ENCODE measurements around the gene GDI1.

Gene GDI1

DNA sequence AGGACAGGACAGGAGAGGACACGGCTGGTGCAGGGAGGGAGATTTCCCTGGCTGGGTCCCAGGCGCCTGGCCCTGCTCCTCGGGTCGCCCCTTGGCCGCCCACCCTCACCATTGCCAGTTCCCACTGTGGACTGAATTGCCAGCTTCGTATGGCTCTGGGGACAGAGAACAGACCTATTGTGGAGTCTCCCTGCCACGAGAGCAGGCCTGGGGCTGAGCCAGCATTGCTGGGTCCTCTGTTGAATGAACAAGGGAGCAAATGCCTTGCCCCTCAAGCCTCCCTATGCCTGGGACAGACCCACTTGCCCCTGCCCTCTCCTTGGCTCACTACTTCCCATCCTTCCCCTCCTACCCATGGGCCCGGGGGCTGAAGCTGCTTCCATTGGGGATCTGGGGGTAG, 25.4 kb downstream of the GDI1 start:
- no peak for DNase-seq (ENCODE audit: low spot score)

DNA sequence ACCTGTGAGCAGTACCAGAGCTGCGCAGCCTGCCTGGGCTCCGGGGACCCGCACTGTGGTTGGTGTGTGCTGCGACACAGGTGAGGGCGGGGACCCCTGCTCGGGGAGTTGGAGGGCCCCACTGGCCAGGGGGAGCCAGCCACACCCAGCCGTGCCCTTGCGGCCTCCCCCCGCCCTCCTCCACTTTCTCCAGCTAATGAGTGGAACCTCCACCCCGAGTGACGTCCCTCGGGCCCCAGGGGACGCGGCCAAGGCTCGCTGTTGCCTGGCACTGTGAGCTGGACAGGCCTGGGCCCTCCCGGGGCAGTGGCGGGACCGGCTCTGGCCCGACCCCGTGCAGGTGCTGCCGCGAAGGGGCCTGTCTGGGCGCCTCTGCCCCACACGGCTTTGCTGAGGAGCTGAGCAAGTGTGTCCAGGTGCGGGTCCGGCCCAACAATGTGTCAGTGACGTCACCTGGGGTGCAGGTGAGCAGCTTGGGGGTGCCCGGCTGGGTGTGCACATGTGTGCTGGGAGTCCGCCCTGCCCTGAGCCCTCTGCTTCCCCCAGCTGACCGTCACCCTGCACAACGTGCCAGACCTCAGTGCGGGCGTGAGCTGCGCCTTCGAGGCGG, 26.8 kb downstream of the GDI1 start:
- DNase-seq (ENCODE audit: low spot score): no peak

DNA sequence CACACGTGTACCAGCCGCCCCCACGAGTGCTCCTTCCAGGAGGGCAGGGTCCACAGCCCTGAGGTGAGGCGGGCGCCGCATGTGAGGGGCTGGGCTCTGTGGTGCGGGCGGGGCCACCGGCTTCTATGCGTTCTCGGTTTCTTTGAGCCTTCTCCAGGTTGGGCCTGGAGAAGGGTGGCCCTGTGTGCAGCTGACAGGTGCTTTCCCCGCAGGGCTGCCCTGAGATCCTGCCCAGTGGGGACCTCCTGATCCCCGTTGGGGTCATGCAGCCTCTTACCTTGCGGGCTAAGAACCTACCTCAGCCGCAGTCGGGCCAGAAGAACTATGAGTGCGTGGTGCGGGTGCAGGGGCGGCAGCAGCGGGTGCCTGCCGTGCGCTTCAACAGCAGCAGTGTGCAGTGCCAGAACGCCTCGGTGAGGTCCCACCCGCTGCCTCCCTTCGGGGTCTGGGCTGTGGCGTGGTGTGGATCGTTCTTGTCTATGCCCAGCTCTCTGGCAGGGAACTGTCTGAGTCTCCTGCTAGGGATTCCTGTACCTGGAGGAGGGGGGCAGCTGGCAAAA, 27.9 kb downstream of the GDI1 start:
- DNase-seq (ENCODE audit: low spot score): no peak

DNA sequence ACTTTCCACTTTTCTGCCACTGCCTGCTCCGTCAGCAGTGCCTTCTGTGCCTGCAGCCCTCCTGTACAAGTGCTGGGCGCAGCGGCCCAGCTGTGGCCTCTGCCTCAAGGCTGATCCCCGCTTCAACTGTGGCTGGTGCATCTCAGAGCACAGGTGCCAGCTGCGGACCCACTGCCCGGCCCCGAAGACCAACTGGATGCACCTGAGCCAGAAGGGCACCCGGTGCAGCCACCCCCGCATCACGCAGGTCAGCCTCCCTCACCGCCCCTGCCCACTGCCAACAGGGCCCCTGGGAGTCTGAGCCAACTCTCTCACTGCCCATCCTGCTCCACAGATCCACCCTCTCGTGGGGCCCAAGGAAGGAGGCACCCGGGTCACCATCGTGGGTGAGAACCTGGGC, 28.6 kb downstream of the GDI1 start:
- DNase-seq (ENCODE audit: low spot score): no peak

DNA sequence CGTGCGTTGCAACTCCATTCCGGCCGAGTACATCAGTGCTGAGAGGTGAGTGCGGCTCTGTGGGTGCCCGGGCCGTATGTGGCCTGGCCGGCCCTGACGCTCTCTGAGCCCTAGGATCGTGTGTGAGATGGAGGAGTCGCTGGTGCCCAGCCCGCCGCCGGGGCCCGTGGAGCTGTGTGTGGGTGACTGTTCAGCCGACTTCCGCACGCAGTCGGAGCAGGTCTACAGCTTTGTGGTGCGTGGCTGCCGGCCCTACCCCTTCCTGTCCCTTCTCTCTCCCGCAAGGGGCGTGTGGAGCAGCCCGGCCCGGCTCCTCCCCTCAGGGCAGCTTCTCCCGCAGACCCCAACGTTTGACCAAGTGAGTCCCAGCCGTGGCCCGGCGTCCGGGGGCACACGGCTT, 29.1 kb downstream of the GDI1 start:
- no peak for DNase-seq (ENCODE audit: low spot score)

DNA sequence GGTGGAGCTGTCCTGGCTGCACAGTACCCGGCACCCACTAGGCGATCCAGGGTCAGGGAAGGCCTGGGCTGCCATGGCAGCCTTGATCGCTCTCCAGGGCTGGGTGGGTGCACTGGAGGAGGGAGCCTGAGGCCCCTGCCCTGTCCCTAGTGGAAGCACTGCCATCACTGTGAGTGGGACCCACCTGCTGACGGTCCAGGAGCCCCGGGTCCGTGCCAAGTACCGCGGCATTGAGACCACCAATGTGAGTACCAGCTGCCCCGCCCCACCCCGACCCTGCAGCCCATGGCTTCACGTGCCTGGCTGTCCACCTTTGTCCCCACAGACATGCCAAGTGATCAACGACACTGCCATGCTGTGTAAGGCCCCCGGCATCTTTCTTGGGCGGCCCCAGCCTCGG, 30.0 kb downstream of the GDI1 start:
- no peak for DNase-seq (ENCODE audit: low spot score)

DNA sequence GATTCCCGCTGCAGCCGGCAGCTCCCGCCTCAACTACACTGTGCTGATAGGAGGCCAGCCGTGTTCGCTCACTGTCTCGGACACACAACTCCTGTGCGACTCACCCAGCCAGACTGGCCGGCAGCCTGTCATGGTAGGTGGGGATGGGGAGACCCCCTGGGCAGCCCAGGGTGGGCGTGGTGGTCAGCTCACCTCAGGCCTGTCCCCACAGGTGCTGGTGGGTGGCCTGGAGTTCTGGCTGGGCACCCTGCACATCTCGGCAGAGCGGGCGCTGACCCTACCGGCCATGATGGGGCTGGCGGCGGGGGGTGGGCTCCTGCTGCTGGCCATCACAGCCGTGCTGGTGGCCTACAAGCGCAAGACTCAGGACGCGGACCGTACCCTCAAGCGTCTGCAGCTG, 30.6 kb downstream of the GDI1 start:
- no peak for DNase-seq (ENCODE audit: low spot score)

DNA sequence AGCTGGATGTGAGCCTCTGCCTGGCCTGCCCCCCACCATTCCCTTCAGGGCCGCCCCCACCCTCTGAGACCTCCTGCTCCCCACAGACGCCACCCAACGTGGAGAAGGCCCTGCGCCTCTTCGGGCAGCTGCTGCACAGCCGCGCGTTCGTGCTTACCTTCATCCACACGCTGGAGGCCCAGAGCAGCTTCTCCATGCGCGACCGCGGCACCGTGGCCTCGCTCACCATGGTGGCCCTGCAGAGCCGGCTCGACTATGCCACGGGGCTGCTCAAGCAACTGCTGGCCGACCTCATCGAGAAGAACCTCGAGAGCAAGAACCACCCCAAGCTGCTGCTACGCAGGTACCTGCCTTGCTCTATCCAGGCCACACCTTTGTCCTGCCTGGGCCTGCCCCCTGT, 31.3 kb downstream of the GDI1 start:
- no peak for DNase-seq (ENCODE audit: low spot score)

DNA sequence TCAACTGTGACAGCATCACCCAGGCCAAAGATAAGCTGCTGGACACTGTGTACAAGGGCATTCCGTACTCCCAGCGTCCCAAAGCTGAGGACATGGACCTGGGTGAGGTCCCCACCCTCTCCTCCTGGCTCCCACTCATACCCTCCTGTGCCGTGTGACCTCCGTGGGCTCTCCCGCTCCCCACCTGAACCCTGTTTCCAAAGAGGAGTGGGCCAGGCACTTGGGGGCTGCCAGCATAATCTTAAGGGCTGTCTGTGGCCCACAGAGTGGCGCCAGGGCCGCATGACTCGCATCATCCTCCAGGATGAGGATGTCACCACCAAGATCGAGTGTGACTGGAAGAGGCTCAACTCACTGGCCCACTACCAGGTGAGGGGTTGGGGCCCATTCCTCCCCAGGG, 32.2 kb downstream of the GDI1 start:
- no peak for DNase-seq (ENCODE audit: low spot score)

DNA sequence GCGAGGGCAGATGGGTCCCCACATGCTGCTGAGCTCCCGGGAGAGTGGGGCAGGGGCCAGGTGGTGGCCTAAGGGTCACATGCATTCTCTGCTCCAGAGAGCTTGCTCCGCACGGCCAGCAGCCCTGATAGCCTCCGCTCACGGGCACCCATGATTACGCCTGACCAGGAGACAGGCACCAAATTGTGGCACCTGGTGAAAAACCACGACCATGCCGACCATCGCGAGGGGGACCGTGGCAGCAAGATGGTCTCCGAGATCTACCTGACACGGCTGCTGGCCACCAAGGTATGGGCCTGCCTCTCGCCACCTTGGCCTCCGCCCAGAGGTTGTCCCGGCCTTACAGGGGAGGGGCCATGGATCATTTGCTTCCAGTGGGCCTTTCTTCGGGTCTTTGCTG, 32.9 kb downstream of the GDI1 start:
- no peak for DNase-seq (ENCODE audit: low spot score)

DNA sequence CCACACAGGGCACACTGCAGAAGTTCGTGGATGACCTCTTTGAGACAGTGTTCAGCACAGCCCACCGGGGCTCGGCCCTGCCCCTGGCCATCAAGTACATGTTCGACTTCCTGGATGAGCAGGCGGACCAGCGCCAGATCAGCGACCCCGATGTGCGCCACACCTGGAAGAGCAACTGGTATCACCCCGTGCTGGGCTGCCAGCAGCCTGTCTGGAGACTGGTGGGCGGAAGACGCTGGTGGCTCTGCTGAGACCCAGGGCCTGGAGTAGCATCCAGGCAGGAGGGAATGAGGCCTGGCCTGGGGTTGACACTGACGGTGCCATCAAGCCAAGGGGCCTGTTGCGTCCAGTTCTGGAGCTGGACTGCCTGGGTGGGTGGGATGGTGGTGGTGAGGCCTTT, 33.5 kb downstream of the GDI1 start:
- no peak for DNase-seq (ENCODE audit: low spot score)

DNA sequence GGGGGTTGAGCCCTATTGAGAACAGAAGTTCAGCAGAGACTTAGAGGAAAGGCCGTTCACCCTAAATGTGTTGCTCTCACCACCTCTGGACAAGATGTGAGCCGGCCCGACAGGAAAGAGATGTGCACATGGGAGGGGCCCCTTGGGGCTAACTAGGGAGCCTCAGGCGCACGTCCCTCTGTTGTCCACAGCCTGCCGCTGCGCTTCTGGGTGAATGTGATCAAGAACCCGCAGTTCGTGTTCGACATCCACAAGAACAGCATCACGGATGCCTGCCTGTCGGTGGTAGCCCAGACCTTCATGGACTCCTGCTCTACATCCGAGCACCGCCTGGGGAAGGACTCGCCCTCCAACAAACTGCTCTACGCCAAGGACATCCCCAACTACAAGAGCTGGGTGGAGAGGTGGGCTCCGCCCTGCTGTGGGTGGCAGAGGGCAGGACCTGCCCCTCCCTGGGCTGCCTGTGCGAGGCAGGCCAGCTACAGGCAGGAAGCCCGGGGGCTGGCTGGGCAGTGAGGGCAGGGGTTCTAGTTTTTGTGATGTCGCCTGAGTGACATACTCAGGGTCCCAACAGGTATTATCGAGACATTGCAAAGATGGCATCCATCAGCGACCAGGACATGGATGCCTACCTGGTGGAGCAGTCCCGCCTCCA, 34.1 kb downstream of the GDI1 start:
- DNase-seq (ENCODE audit: low spot score): no peak

DNA sequence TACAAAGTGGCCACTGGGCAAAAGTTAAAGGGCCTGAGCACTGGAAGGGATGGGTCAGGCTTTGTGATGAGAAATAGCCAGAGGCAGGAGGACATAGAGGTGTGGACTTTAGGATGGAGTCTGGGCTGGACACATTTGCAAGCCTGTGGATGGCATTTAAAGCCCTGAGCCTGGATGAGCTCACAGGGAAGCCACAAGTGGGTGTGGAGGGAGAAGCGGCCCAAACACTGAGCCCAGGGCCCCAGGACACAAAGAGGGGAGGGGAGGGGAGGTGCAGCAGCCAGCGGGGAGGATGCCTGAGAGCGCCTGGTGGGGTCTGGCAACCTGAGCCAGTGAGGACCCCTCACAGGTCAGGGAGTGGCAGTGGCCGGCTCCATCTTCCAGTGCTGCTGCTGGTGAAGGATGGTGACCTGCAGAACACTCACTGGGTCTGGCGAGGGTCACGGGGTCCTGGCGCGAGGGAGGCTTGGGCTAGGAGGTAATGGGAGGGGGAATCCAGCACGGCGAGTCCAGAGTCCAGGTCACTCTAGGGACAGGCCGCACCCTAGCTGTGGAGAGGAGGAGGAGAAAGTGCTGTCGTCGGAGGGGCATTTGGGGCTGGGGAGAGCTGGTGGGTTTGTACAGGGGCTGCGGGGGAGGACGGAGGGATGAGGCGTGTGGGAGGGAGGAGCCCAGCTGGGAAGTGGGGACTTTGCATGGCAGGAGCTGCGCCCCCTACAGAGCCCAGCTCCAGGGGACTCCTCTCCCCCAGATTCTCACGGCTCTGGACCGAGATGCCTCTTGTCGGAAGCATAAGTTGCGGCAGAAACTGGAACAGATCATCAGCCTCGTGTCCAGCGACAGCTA, 35.1 kb downstream of the GDI1 start:
- no peak for DNase-seq (ENCODE audit: low spot score)

DNA sequence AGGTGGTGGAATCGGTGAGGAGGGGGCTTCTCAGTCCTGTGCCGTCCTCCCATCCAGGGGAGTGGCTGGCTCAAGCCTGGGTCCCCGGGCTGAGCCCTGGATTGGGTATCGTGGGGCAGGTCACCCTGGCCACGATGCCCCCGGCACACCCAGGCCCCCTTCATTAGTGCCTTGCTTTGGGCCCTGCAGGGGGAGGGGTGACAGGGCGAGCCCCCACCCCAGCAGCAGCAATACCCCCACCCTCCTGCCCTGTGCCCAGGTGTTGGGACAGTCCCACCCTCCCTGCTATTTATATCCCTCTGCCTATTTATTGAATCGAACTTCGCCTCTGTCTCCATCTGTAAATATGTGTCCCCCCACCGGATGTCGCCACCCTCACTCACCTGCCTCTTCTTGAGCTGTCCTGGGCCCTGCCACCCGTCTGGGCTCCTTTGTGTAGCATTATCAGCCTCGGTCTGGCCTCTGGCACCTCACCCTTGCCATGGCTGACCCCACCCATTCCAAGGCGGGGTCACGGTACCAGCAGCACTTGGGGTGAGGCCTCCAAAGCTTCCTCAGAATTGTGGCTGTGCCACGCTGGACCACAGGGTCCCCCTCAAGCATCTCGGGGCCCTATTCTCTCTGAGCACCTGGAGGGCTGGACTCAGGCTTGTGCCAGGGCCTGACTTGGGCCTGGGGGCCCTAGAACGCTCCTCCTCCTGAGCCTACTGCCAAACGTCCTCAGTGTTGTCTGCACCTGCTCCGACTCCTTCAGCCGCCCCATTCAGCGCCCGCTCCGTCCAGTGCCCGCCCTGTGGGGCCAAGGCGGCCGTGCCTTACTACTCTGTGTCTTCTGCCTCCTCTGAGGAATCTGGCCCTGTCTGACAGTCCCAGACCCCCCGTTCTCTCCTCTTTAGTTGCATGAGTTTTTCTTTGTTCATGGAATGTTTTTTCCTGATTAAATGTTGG, 36.0 kb downstream of the GDI1 start:
- DNase-seq (ENCODE audit: low spot score): no peak

DNA sequence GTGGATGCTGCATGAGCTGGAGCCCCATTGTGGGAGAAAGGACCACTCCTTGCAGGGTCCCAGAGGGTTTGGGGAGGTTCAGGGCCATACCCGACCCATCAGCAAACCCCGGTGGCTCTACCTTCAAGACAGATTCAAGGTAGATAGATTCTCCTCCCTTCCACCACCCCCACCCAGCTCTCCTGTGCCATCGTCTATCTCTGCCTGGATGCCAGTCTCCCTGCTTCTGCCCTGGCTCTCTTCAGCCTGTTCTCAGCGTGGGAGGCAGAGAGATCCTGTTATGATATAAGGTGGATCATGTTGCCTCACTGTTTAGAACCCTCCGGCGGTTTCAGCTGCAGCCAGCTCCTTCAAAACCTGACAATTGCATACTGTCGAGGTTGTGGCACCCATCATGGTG, 36.7 kb downstream of the GDI1 start:
- DNase-seq (ENCODE audit: low spot score): no peak

DNA sequence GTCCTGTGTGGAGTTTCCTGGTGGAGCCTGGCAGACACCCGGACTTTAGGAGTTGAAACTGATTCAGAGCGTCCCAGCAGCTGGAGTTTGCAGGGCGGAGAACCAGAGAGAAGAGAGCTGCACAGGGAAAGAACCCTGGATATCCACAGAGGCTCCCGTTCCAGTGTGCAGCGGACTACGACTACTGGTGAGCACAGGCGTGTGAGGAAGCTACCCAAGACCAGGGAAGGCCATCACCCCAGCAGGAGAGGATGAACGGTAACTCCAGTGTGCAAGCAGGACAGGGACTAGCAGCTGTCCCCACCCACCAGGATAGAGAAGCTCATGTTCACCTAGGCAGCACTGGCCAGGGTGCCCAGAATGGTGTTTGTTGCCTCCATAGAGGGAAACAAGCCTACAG, 39.9 kb downstream of the GDI1 start:
- DNase-seq (ENCODE audit: low spot score): no peak

DNA sequence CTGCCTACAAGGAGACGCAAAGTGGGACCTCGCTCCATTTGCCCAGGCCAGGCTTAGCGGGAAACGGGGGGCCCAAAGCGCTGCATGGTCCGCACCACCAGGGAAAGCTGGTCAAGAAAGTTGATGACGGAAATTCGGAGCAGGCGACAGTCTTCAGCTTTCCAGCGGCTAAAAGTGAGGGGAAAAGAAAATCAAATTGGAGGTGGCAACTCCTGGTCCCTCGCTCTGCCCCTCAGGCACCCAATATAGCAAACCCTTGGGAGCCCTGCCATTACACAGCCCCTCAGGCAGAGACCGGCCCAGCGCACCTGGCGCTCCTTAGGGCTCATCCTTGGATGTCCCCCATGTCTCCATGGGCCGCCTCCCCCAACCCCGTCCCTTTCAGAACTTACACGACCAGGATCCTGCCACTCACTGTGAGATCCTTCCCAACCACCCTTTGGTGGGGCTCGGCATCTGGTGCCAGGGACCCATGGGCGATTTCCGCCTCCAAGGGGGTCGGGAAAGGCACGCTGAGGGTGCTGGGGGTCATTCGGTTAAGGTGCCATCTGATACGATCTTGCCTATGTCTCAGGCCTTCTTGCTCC, 41.0 kb downstream of the GDI1 start:
- no peak for DNase-seq (ENCODE audit: low spot score)

DNA sequence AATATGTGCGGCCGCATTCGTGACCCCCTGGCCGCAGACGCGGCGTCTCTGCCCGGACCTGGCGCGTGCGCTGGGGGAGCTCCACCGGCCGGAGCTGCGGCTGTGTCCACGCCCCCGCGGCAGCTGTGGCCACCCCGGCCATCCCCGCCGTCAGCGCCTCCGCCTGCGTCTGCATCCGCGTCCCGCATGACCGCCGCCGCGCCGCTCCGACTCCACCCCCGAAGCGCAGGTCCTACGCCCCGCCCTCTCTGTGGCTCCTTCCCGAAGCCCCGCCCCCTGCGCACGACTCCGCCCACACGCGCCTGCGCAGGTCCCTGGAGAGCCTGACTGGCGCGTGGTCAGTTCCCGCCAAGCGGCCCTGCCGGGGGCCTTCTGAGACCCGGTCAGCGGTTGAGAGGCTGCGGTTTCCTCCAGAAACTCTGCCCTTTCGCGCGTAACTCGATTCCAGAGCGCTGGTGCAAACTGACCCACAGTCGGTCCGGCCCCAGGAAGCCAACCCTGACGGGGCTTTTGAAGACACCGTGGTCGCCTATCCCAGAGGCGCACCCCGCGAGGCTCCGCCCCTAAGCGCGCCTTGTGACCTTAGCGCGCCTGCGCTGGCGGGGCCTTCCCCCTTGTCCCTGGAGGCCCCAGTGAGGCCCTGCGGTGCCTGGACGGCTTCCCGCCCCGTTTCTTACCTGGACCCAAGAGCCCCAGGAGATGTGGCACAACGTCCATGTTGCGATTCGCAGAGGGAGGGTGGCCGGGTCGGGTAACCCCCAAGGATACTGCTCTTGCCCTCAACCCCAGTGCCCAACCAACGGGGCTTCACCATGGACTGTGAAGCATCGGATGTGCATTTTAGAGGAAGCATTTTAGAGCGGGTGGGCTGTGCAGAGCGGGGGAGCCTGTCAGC, 42.0 kb downstream of the GDI1 start, which contains the start of gene LAGE3:
LAGE3 (minus strand) TSS at position 554 of the 895 bp plus-strand sequence; CDS start at position 188, 366 bp downstream.
- peak; percentile 91 for DNase-seq (ENCODE audit: low spot score)

DNA sequence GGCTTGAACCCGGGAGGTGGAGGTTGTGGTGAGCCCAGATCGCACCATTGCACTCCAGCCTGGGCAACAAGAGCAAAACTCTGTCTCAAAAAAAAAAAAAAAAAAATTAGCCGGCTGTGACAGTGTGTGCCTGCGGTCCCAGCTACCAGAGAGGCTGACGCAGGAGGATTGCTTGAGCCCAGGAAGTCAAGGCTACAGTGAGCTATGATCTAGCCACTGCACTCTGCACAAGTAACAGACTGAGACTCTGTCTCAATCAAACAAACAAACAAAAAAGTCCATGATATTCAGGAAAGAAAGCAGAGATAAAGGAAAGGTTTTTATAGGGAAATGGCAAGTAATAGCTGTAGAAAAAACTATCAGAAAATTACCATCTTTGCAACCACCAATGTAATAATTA, 44.2 kb downstream of the GDI1 start:
- no peak for DNase-seq (ENCODE audit: low spot score)

DNA sequence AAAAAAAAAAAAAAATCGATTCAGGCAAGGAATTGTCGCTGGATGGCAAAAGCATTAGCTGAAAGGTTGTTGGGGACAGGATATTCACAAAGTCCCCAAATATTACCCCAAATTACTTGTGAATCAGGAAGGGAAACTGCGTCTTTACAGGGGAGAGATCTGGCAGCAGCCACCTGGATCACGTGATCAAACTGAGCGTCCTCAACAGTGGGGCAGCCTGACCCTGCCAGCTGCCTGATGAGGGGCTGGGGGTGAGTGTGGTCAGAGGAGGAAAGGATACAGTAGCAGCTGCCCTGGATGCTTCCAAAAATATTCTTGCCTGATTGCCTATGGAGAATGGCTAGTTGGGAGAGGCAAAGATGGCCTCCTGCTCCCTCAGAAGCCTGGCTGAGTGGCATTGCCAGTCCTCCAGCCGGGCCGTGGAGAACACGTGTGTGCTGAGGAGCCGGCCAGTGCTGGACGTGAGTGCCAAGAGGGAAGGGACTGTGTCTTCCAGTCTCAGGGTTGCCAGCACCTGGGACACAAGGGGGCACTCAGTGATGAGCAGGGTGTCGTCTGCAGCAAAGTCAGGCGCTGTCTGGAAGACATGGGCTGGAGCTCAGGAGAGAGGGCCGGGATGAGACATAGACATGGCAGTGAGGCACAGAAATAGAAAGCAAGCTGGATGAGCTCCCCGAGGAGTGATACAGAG, 45.1 kb downstream of the GDI1 start:
- no peak for DNase-seq (ENCODE audit: low spot score)
